HG03575 (cell line): ENCODE measurements around the gene PPP1R14C.

Source experiments
- ATAC-seq: cut with Tn5 transposase; IDR thresholded peaks from one replicate; pipeline ENCODE4 v1.9.1; 2021; ENCODE audit not compliant: unreplicated experiment, insufficient number of reproducible peaks, low FRiP score; ENCODE audit errors: extremely low read depth

Gene PPP1R14C, protein sequence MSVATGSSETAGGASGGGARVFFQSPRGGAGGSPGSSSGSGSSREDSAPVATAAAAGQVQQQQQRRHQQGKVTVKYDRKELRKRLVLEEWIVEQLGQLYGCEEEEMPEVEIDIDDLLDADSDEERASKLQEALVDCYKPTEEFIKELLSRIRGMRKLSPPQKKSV

DNA sequence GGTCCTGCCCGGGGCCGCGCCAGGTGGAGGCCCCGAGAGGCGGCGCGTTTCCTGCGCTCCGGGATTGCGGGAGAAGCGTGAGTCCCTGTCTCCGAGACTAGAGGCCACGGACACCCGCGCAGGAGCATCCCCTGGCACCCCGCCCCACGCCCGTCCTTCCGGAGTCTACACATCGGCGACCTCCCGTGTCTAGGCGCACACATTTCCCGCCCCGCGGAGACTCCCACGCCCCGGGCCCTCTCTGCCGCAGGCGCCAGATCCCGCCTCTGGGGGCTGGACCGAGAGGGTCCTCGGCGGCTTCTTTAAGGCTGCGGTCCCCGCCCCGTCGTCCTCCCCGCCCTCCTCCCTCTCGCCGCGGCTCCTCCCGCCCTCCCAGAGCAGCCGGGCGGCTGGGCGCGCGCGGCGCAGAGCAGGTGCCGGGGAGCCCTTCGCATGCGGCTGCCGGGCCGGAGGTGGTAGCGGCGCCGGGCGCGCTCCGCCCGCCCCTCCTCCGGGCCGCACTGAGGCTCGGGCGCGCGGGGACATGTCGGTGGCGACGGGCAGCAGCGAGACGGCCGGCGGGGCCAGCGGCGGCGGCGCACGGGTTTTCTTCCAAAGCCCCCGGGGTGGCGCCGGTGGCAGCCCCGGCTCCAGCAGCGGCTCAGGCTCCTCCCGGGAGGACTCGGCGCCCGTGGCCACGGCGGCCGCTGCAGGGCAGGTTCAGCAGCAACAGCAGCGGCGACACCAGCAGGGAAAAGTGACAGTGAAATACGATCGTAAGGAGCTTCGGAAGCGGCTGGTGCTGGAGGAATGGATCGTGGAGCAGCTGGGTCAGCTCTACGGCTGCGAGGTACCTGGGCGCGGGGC, at the start of gene PPP1R14C:
PPP1R14C (plus strand) TSS at position 375 of the 846 bp plus-strand sequence; CDS start at position 524, 149 bp downstream.
- no peak for ATAC-seq

DNA sequence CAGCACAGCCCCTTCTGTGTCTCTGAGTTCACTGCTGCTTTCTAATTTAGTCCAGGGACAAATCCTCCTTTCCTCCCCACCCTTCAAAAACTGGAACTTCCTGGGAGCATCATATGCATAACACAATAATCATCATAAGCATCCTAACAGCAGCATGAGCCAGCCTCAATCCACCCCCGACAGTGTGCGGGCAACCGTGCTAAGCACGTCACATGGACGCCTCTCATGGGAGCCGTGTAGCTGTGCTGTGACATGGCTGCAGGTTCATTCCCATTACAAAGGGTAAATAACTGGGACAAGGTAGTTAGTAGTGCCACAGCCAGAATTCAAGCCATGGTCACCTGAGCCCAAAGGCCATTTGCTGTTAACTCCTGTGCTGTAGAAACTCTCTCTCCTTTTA, 49.4 kb upstream of the PPP1R14C start:
- no peak for ATAC-seq

DNA sequence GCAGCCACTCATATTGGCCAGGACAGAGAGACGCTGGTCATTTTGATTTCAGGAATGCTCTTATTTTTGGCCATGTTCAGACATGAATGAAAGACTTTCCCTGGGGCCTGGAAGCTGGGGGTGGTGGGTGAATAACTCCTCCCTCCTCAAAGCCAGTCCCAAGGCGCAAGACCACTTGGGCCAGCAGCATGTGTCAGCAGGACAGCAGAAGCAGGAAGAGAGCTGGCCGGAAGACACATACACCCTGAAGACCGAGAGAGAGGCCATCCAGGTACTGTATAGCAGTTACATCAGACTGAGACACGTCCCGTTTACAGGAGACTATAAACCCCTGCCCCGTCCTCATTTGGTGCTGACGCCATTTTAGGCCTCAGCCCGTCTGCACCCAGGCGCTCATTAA, 44.7 kb upstream of the PPP1R14C start:
- ATAC-seq: no peak

DNA sequence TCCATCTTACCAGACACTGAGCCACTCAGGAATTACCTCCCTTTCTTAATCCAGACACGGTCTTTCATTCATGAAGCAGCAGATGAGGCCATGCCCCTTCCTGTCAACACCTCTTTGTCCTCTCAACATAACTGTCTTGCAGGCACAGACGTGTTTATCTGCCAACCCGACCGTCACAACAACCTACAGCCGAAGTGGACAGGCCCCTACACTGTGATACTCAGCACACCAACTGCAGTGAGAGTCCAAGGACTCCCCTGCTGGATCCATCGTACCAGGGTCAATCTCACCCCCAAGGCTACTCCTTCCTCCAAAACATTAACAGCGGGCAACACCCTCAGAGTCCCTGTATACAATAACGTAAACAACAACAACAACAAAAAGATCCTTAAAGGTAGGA, 43.3 kb upstream of the PPP1R14C start:
- no peak for ATAC-seq

DNA sequence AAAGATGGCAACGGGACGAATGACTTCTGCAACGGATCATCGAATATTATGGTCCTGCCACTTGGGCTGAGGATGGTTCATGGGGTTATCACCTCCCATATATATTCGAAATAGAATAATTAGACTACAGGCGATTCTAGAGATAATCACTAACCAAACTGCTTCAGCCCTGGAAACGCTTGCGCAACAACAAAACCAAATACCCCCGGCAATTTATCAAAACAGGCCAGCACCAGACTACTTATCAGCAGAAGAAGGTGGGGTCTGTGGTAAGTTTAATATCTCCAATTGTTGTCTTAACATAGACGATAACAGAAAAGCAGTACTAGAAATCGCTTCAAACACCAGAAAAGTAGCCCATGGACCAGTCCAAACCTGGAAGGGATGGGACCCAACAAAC, 42.9 kb upstream of the PPP1R14C start:
- no peak for ATAC-seq

DNA sequence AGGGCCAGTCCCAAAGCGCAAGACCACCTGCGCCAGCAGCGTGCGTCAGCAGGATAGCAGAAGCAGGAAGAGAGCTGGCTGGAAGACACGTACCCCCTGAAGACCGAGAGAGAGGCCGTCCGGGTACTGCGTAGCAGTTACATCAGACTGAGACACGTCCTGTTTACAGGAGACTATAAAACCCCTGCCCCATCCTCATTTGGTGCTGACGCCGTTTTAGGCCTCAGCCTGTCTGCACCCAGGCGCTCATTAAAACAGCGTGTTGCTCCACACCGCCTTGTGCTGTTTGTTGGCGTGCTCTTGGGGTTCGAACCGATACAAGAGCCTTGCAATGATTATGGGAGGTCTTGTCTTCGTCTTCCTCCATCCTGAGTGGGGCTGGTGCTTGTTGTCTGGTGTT, 42.1 kb upstream of the PPP1R14C start:
- no peak for ATAC-seq

GRCh38 chr6:150102750-150103270, 40.0 kb upstream of the PPP1R14C start:
- ATAC-seq: no peak

DNA sequence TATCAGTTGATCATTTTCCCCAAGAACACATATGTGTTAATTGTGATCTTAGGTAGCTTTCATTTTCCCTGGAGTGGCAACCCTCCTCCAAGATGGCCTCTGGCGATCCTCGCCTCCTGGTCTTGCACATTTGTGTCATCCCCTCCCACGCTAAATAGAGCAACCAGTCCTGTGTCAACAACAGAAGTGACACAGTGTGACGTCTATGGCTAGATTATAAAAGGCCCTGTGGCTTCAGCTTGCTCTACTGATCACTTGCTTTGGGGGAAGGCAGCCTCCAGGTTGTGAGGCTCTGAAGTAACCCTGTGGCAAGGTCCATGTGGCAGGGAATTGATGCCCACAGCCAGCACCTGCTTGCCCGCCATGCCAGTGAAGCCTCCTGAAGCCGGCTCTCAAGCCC, 30.6 kb upstream of the PPP1R14C start:
- ATAC-seq: no peak

GRCh38 chr6:150115769-150116168, 27.1 kb upstream of the PPP1R14C start:
- ATAC-seq: no peak

DNA sequence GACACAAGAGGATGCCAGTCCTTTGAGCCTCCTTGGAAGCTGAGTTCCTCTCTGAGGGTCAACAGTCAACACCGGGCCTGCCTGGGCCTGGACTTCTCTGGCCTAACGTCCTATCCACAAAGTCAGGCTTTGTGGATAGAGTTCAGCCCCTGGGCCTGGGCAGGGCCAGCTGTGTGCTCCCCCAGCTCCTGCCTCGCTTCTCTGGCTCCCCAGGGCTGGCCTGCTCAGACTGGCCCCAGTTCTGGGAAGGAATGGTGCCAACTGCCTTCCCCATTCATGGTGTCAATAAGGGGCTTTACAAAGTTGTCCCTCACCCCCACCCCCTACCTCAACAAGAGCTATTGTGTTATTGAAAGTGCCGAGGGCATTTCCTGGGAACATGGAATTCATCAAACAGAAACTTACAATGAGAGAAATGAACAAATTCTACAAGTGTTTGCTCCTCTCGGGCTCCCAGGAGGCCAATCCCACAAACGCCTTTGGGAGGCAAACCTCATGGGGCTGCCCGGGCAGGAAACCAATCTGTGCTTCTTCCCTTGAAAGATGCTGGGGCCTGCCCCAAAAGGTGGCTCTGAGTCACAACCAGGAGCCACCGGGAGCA, 26.5 kb upstream of the PPP1R14C start:
- ATAC-seq: no peak

GRCh38 chr6:150118203-150118602, 24.6 kb upstream of the PPP1R14C start:
- ATAC-seq: no peak

- no peak for ATAC-seq
These were observed 24.2 kb upstream of the PPP1R14C start for GRCh38 chr6:150118627-150119026.

DNA sequence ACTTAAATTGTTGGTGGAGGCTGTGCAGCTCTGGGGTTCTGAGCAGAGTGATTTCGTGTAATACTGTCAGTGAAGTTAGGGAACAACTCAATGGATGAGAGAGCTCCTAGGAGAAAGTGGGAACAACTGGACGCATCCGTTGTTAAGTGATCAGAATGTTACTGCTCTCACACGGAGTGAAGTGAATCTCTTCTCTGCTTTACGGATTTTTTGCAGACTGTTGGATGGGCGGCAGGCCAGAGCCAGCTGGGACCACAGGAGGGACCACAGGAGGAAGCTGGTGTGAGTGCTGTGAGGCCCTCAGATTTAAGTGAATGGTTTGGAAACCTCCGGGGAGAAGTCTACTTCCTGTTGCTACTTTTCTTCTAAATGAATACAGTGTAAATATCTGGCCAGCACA, 23.7 kb upstream of the PPP1R14C start:
- ATAC-seq: no peak

- ATAC-seq: no peak
These were observed 19.2 kb upstream of the PPP1R14C start for GRCh38 chr6:150123645-150124044.

DNA sequence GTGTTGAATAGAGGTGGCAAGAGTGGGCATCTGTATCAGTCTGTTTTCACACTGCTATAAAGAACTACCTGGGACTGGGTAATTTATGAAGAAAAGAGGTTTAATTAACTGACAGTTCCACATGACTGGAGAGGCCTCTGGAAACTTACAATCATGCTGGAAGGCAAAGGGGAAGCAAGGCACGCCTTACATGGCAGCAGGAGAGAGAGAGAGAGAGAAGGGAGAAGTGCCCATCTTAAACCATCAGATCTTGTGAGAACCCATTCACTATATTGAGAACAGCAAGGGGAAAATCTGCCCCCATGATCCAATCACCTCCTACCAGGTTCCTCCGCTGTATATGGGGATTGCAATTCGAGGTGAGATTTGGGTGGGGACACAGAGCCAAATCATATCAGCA, 18.6 kb upstream of the PPP1R14C start:
- ATAC-seq: no peak

GRCh38 chr6:150126641-150127291, 16.1 kb upstream of the PPP1R14C start:
- no peak for ATAC-seq

GRCh38 chr6:150128425-150128824, 14.4 kb upstream of the PPP1R14C start:
- ATAC-seq: no peak

DNA sequence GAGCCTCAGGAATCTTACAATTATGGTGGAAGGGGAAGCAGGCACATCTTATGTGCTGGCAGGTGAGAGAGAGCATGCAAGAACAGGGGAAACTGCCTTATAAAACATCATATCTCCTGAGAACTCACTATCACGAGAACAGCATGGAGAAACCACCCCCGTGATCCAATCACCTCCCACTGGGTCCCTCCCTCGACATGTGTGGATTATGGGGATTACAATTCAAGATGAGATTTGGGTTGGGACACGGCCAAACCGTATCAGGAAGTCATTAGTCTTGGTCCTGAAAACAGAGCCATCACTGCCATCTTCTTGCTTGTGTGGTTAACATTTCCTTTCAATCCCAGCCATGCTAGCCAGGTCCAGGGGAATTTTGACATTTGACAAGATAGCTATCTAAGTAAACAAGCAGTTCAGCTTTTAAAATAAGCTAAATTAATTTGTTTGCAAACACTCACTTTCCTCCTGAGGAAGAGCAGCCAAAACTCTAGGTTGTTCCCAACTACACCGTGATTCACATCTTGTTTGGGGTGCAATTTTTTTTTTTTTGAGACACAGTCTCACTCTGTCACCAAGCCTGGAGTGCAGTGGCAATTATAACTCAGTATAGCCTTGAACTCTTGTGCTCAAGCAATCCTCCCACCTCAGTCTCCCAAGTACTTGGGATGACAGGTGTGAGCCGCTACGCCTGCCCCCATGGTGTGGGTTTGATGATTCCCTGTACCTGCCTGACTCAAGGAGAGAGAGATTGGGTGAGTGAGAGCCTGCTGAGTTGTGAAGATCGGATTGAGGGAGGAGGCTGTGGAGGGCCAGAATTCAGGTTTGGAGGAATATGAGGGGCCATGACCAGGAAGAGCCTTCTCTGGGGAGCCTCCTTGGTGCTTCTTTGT, 13.0 kb upstream of the PPP1R14C start:
- no peak for ATAC-seq

- no peak for ATAC-seq
These were observed 9.2 kb upstream of the PPP1R14C start for GRCh38 chr6:150133686-150134085.
